Measurements from ENCODE around the gene PCDHGC5. TPM values are rescaled to one million over a fixed set of nuclear protein-coding genes. Genes with fewer than 3 reads are reported as not detected.

The PCDHGC5 gene
- total RNA-seq (under 1 TPM; 0.17 to 0.98 (median 0.76) TPM), polyA plus RNA-seq (under 1 TPM; 0.09 to 0.61 TPM)

GRCh38 chr5:141488591-141489561 lies at the start of gene PCDHGC5:
Gene PCDHGC5, plus strand, starts transcription at chr5:141489081. Its CDS starts 160 bp downstream, at chr5:141489241.
- no peak for FAIRE-seq

DNA sequence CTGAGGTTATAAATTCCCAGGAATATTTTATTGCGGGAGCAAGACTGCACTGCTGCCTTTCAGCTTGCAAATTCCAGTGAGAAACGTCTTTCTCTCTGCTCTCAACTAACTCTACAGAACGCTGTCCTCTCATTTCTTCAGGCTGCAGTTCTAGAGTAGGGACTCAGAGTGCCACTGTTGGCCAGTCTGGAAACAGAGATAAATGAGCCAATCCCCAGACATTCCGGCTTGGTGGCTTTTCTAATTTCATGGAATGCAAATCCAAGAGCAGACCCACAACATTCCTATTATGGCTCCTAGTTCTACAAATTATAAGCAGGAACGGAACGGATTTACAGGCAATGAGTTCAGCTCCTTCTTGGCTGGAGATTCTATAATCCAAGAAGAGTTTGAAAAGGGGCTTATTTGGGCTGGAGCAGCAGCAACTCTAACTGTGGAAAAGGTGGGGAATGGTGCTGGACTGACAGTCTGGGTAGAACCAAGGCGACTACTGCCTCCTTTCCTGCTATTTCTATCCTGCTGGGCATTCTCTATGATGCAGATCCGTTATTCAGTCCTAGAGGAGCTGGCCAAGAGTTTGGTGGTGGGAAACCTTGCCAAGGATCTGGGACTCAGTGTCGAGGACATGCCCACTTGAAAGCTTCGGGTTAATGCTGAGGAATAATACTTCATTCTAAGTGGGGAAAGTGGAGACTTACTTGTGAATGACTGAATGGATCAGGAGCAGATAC lies 49.3 kb upstream of the PCDHGC5 start:
- FAIRE-seq (no peak), DNase-seq (no peak), ATAC-seq (no peak)
- H3K4me3 ChIP-seq: no peak overlapping the region
- H3K9me3 ChIP-seq: no peaks in the 10 kb centered on the region
- no peaks in the 10 kb centered on the region for H3K4me1 ChIP-seq
- H3K27ac ChIP-seq: no peak overlapping the region
- H3K36me3 ChIP-seq: no peaks in the 10 kb centered on the region
- intact Hi-C loops (cut with DNase I): no loop called here
- no peaks in the 10 kb centered on the region for H3K27me3 ChIP-seq
- 61 to 70% methylated on average over 10 of the region's 10 CpGs for WGBS, 2 donors
- TF ChIP-seq CTCF (IDR thresholded peaks at IDR 0.05): no peak

More at GRCh38 chr5:141488591-141489561, at the start of gene PCDHGC5:
- Histone ChIP-seq H3K27ac (no peak within 1 kb of the TSS), H3K27me3 (no peaks in the 10 kb centered on the region), H3K36me3 (no peaks in the 10 kb centered on the region), H3K4me1 (no peaks in the 10 kb centered on the region), H3K9me3 (no peaks in the 10 kb centered on the region), H3K4me3 (no peak within 1 kb of the TSS)
- no peak for TF ChIP-seq CTCF (IDR thresholded peaks at IDR 0.05)
- intact Hi-C loops (cut with DNase I): no loop called here
- WGBS, 2 donors: 78 to 82% methylated on average over 14 of the region's 14 CpGs
- DNase-seq (no peak), ATAC-seq (peak in 1 of 4 donors; percentile 41)

GRCh38 chr5:141440341-141440740 lies 48.5 kb upstream of the PCDHGC5 start:
- H3K27ac ChIP-seq: no peak overlapping the region
- intact Hi-C loops (cut with DNase I): no loop called here
- H3K4me3 ChIP-seq: no peak overlapping the region
- ATAC-seq (no peak), DNase-seq (no peak), FAIRE-seq (no peak)
- no peaks in the 10 kb centered on the region for H3K9me3 ChIP-seq
- 92 to 94% methylated on average over 9 of the region's 9 CpGs for whole genome bisulfite sequencing, 2 donors
- H3K27me3 ChIP-seq: no peaks in the 10 kb centered on the region
- no peaks in the 10 kb centered on the region for H3K36me3 ChIP-seq
- no peaks in the 10 kb centered on the region for H3K4me1 ChIP-seq
- TF ChIP-seq CTCF (IDR thresholded peaks at IDR 0.05): no peak

DNA sequence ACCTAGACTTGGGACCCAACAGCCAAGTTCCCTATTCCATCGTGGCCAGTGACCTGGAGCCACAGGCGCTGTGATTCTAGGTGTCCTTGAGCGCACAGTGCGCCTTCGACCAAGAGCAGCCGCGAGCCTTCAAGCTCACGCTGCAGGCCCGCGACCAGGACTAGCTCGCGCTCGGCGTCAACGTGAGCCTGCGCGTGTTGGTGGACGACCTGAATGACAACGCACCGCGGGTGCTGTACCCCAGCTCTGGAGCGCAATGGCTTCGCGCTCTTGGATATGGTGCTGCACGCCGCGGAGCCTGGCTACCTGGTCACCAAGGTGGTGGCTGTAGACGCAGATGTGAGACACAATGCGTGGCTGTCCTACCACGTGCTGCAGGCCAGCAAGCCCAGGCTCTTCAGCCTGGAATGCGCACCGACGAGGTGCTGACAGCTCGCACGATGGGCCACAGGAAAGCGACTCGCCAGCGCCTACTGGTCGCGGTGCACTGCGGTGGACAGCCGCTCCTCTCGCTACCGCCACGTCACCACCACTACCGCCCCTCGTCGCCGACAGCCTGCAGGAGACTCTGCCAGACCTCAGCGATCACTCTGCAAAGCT lies 47.2 kb upstream of the PCDHGC5 start:
- H3K27ac ChIP-seq: no peak overlapping the region
- no peak overlapping the region for H3K4me3 ChIP-seq
- ATAC-seq (no peak), DNase-seq (peak in 1 of 6 donors; percentile 32), FAIRE-seq (no peak)
- H3K27me3 ChIP-seq: no peaks in the 10 kb centered on the region
- 39 to 45% methylated on average over 50 of the region's 50 CpGs for WGBS, 2 donors
- no peaks in the 10 kb centered on the region for H3K9me3 ChIP-seq
- no peak for TF ChIP-seq CTCF (IDR thresholded peaks at IDR 0.05)
- H3K4me1 ChIP-seq: no peaks in the 10 kb centered on the region
- no peaks in the 10 kb centered on the region for H3K36me3 ChIP-seq
- intact Hi-C loops (cut with DNase I): no loop called here

Measured in pancreas (tissue), 10 donors.